SIG-M5 (cell line): ENCODE data around the gene ZDHHC14.

Experiments used
- DNase-seq: peaks from one replicate; lab custom pipeline; 2025; lab: John Stamatoyannopoulos, UW

ZDHHC14 gene

GRCh38 chr6:157534977-157535339 lies 154.0 kb downstream of the ZDHHC14 start:
- DNase-seq = no peak

GRCh38 chr6:157535340-157536222 lies 154.6 kb downstream of the ZDHHC14 start:
- DNase-seq = no peak

- DNase-seq = no peak
These were observed 155.2 kb downstream of the ZDHHC14 start for GRCh38 chr6:157536223-157536545.

GRCh38 chr6:157537556-157537955 lies 156.6 kb downstream of the ZDHHC14 start:
- DNase-seq = no peak

- no peak for DNase-seq
These were observed 157.2 kb downstream of the ZDHHC14 start for GRCh38 chr6:157538168-157538567.

- no peak for DNase-seq
These were observed 157.7 kb downstream of the ZDHHC14 start for GRCh38 chr6:157538698-157539097.

GRCh38 chr6:157539421-157539822 lies 158.4 kb downstream of the ZDHHC14 start:
- DNase-seq = no peak

GRCh38 chr6:157539900-157540752 lies 159.1 kb downstream of the ZDHHC14 start:
- DNase-seq = no peak

GRCh38 chr6:157541618-157542413 lies 160.8 kb downstream of the ZDHHC14 start:
- no peak for DNase-seq

- DNase-seq = no peak
These were observed 161.6 kb downstream of the ZDHHC14 start for GRCh38 chr6:157542414-157543160.

GRCh38 chr6:157546321-157546720 lies 165.3 kb downstream of the ZDHHC14 start:
- DNase-seq = no peak

- no peak for DNase-seq
These were observed 166.1 kb downstream of the ZDHHC14 start for GRCh38 chr6:157547112-157547511.

- DNase-seq = no peak
These were observed 167.9 kb downstream of the ZDHHC14 start for GRCh38 chr6:157548635-157549467.

- no peak for DNase-seq
These were observed 168.4 kb downstream of the ZDHHC14 start for GRCh38 chr6:157549468-157549745.

- no peak for DNase-seq
These were observed 169.4 kb downstream of the ZDHHC14 start for GRCh38 chr6:157550114-157550989.

GRCh38 chr6:157551041-157551832 lies 170.2 kb downstream of the ZDHHC14 start:
- DNase-seq = no peak

GRCh38 chr6:157552081-157552747 lies 171.2 kb downstream of the ZDHHC14 start:
- no peak for DNase-seq

GRCh38 chr6:157552820-157553485 lies 172.0 kb downstream of the ZDHHC14 start:
- no peak for DNase-seq
